ENCODE data around the gene CALU. TPM values are rescaled to one million over a fixed set of nuclear protein-coding genes. Genes with fewer than 3 reads are reported as not detected.

CALU gene
- total and polyA plus RNA-seq, 2 experiments from 2014 or later, result 136 to 179 TPM

DNA sequence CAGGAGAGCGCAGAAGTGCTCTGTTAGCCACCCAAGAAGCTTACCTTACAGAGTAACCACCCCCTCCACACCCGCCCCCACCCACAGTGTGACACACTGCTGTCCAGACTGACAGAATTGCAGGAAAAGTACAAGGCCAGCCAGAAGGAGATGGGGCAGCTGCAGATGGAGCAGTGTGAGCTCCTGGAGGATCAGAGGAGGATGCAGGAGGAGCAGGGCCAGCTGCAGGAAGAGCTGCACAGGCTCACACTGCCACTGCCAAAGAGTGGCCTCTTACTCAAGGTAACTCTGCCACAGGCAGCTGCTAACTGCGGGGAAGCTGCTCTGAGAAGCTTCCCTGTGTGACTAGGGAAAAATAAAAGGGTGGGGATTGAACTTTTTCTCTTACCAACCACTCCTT lies 70.2 kb downstream of the CALU start:
- Histone ChIP-seq H2AFZ (no peak overlapping the region), H3K27ac (ENCODE audit: low read depth) (no peak overlapping the region), H3K36me3 (ENCODE audit: insufficient read depth) (peaks cover 20% of the 10 kb centered on the region; the same call in 1 of the 2 replicates), H4K20me1 (replicated peaks; ENCODE audit: insufficient read depth) (0 out of 2 replicates have a peak, but pooled peaks cover 3% of the 10 kb centered on the region), H3K9me2 (ENCODE audit: insufficient read depth) (no peaks in the 10 kb centered on the region), H3F3A (replicated peaks; ENCODE audit: low read depth) (no peaks in the 10 kb centered on the region), H3K4me2 (no peak overlapping the region), H3K4me3 (no peak overlapping the region), H3K79me2 (replicated peaks; ENCODE audit: insufficient read depth) (no peaks in the 10 kb centered on the region), H3K27me3 (ENCODE audit: insufficient read depth) (no peaks in the 10 kb centered on the region), H3K4me1 (ENCODE audit: insufficient read depth) (peaks cover 10% of the 10 kb centered on the region; the same call in 1 of the 2 replicates)
- H3K4me3 Mint-ChIP-seq, result no peak overlapping the region
- H3K27me3 Mint-ChIP-seq (ENCODE audit: insufficient read depth, low read depth, poor library complexity), result no peaks in the 10 kb centered on the region
- TF ChIP-seq EZH2phosphoT487 (IDR thresholded peaks at IDR 0.05; ENCODE audit: unreplicated experiment), result no peak
- TF ChIP-seq, protein P1, sequence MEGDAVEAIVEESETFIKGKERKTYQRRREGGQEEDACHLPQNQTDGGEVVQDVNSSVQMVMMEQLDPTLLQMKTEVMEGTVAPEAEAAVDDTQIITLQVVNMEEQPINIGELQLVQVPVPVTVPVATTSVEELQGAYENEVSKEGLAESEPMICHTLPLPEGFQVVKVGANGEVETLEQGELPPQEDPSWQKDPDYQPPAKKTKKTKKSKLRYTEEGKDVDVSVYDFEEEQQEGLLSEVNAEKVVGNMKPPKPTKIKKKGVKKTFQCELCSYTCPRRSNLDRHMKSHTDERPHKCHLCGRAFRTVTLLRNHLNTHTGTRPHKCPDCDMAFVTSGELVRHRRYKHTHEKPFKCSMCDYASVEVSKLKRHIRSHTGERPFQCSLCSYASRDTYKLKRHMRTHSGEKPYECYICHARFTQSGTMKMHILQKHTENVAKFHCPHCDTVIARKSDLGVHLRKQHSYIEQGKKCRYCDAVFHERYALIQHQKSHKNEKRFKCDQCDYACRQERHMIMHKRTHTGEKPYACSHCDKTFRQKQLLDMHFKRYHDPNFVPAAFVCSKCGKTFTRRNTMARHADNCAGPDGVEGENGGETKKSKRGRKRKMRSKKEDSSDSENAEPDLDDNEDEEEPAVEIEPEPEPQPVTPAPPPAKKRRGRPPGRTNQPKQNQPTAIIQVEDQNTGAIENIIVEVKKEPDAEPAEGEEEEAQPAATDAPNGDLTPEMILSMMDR (conservative IDR thresholded peaks at IDR 0.05; ENCODE audit: low read depth in 2 of 2), result no peak
- TF ChIP-seq POLR2AphosphoS5 (IDR thresholded peaks at IDR 0.05; ENCODE audit: low read depth), result no peak
- no peak for TF ChIP-seq REST (IDR thresholded peaks at IDR 0.05; ENCODE audit: unreplicated experiment)
- H3K36me3 Mint-ChIP-seq (ENCODE audit: low read depth), result peaks cover 43% of the 10 kb centered on the region
- DNase-seq (ENCODE audit: low spot score) (no peak), ATAC-seq (no peak)
- H3K27ac Mint-ChIP-seq, result no peak overlapping the region
- H3K9me3 Mint-ChIP-seq, result no peaks in the 10 kb centered on the region
- peaks cover 8% of the 10 kb centered on the region for H3K4me1 Mint-ChIP-seq

- no peaks in the 10 kb centered on the region for H3K9me2 ChIP-seq (ENCODE audit: insufficient read depth)
- peaks cover 39% of the 10 kb centered on the region for H3K36me3 Mint-ChIP-seq (ENCODE audit: low read depth)
- H3K27me3 ChIP-seq (ENCODE audit: insufficient read depth), result no peaks in the 10 kb centered on the region
- H3F3A ChIP-seq (replicated peaks; ENCODE audit: low read depth), result no peaks in the 10 kb centered on the region
- H3K4me1 ChIP-seq (ENCODE audit: insufficient read depth), result peaks cover 10% of the 10 kb centered on the region; the same call in 1 of the 2 replicates
- H2AFZ ChIP-seq, result no peak overlapping the region
- H4K20me1 ChIP-seq (replicated peaks; ENCODE audit: insufficient read depth), result 0 out of 2 replicates have a peak, but pooled peaks cover 3% of the 10 kb centered on the region
- peaks cover 18% of the 10 kb centered on the region; the same call in 1 of the 2 replicates for H3K36me3 ChIP-seq (ENCODE audit: insufficient read depth)
- no peak for DNase-seq (ENCODE audit: low spot score)
- no peak overlapping the region for H3K27ac Mint-ChIP-seq
- no peak for ATAC-seq
- no peak overlapping the region for H3K4me3 Mint-ChIP-seq
- H3K79me2 ChIP-seq (replicated peaks; ENCODE audit: insufficient read depth), result no peaks in the 10 kb centered on the region
- no peaks in the 10 kb centered on the region for H3K9me3 Mint-ChIP-seq
- no peak for TF ChIP-seq CREB1 (CRISPR knock-in tag; IDR thresholded peaks at IDR 0.05; ENCODE audit: low read depth)
- H3K4me3 ChIP-seq, result no peak overlapping the region
- no peak overlapping the region for H3K27ac ChIP-seq (ENCODE audit: low read depth)
- H3K27me3 Mint-ChIP-seq (ENCODE audit: insufficient read depth, low read depth, poor library complexity), result no peaks in the 10 kb centered on the region
- H3K4me1 Mint-ChIP-seq, result peaks cover 2% of the 10 kb centered on the region; the same call in 2 of the 3 replicates
- no peak overlapping the region for H3K4me2 ChIP-seq
Observed at GRCh38 chr7:128810473-128810872, 71.3 kb downstream of the CALU start.

Measured in GM23338 (cell line).